ENCODE measurements around the gene FNBP1L.

DNA sequence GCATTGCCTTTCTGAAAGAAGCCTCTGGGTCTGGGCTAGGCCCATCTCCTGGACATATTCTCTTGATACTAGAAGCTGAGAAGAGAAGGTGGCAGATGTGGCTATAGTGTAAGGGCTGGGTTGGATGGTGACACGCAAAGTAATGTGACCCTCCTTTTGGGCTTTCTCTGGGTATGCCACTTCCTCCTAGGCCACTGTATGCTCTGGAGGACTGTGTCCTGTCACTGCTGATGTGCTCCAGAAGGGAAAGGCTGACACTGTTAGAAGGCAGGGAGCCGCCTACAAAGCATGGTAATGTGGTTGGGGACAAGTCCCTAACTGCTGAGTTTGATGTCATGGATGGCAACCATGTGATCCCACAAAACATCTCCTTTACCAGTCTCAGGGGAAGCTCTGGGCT lies 121.6 kb downstream of the FNBP1L start:
- TF ChIP-seq, protein P1, sequence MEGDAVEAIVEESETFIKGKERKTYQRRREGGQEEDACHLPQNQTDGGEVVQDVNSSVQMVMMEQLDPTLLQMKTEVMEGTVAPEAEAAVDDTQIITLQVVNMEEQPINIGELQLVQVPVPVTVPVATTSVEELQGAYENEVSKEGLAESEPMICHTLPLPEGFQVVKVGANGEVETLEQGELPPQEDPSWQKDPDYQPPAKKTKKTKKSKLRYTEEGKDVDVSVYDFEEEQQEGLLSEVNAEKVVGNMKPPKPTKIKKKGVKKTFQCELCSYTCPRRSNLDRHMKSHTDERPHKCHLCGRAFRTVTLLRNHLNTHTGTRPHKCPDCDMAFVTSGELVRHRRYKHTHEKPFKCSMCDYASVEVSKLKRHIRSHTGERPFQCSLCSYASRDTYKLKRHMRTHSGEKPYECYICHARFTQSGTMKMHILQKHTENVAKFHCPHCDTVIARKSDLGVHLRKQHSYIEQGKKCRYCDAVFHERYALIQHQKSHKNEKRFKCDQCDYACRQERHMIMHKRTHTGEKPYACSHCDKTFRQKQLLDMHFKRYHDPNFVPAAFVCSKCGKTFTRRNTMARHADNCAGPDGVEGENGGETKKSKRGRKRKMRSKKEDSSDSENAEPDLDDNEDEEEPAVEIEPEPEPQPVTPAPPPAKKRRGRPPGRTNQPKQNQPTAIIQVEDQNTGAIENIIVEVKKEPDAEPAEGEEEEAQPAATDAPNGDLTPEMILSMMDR (IDR thresholded peaks at IDR 0.05), result no peak
- no peak for TF ChIP-seq POLR2A (IDR thresholded peaks at IDR 0.05)

Data from right lobe of liver (tissue), 4 donors.